SK-N-SH (cell line): ENCODE data around the gene DPP10. TPM values are rescaled to one million over a fixed set of nuclear protein-coding genes. Genes with fewer than 3 reads are reported as not detected.

Source experiments
- CTCF ChIA-PET: fragments of 300-600, 350-600 bp; formaldehyde crosslinking; extraction: SDS; loops from one replicate; lab custom pipeline; 2021; lab: Yijun Ruan, JAX
- POLR2A ChIA-PET: fragments of 350-600 bp; sonication (Branson Sonifier 250); formaldehyde crosslinking; extraction: SDS; loops from one replicate; lab custom pipeline; 2020; ENCODE audit warnings: antibody characterized with exemption, inconsistent platforms; lab: Yijun Ruan, JAX
- DNase-seq: peaks from one replicate; pipeline ENCODE4 v3.0.0; 2012
- H2AFZ ChIP-seq: fragments of 200-600 bp; sonication (generic); 2 replicates; pipeline ENCODE4 v1.8.1; 2016; ENCODE audit warnings: antibody characterized with exemption, mild to moderate bottlenecking, low read depth
- H3F3A ChIP-seq: fragments of 200-600 bp; sonication (generic); replicated peaks from 2 replicates; pipeline ENCODE3; 2016; ENCODE audit warnings: antibody characterized with exemption, mild to moderate bottlenecking; ENCODE audit not compliant: insufficient read depth
- H3K27ac ChIP-seq, 2 experiments: fragments of 200-500 bp in 1 of 2; fragments of 200-600 bp in 1 of 2; sonication (Bioruptor generic) in 1 of 2; sonication (generic), shearing (Covaris generic) in 1 of 2; 2 replicates each; pipeline versions ENCODE4 v1.5.1 to v1.6.1; 2014 to 2016; ENCODE audit warnings: low read depth in 2 of 2, inconsistent platforms in 1 of 2, low read length in 1 of 2, mild to moderate bottlenecking in 1 of 2, mixed read lengths in 1 of 2
- H3K27me3 ChIP-seq: fragments of 200-600 bp; sonication (generic), shearing (Covaris generic); 2 replicates; pipeline ENCODE4 v1.6.1; 2016; ENCODE audit warnings: mixed run types; ENCODE audit not compliant: insufficient read depth
- H3K36me3 ChIP-seq, 2 experiments: fragments of 200-500 bp in 1 of 2; fragments of 200-600 bp in 1 of 2; sonication (Bioruptor generic) in 1 of 2; sonication (generic) in 1 of 2; replicated peaks in 1 of 2; 2 replicates each; pipeline versions ENCODE3 to v1.5.1; 2014 to 2016; ENCODE audit warnings: low read length in 1 of 2, mild to moderate bottlenecking in 1 of 2; ENCODE audit not compliant: insufficient read depth in 2 of 2, control insufficient read depth in 1 of 2
- H3K4me1 ChIP-seq, 2 experiments: fragments of 200-500 bp in 1 of 2; fragments of 200-600 bp in 1 of 2; sonication (Bioruptor generic) in 1 of 2; sonication (generic), shearing (Covaris generic) in 1 of 2; 2 replicates each; pipeline versions ENCODE4 v1.5.1 to v1.6.1; 2014 to 2016; ENCODE audit warnings: low read depth in 1 of 2, low read length in 1 of 2, mixed run types in 1 of 2; ENCODE audit not compliant: insufficient read depth in 2 of 2, control insufficient read depth in 1 of 2
- H3K4me2 ChIP-seq: fragments of 200-600 bp; sonication (generic), shearing (Covaris generic); 2 replicates; pipeline ENCODE4 v1.6.1; 2017; ENCODE audit warnings: mixed run types
- H3K4me3 ChIP-seq, 2 experiments: fragments of 200-500 bp in 1 of 2; fragments of 200-600 bp in 1 of 2; sonication (Bioruptor generic) in 1 of 2; sonication (generic), shearing (Covaris generic) in 1 of 2; 2 replicates each; pipeline versions ENCODE4 v1.5.1 to v1.8.1; 2014 to 2016; ENCODE audit warnings: low read depth in 2 of 2, inconsistent platforms in 1 of 2, low read length in 1 of 2, mild to moderate bottlenecking in 1 of 2, mixed read lengths in 1 of 2, moderate library complexity in 1 of 2
- H3K79me2 ChIP-seq: fragments of 200-600 bp; sonication (generic); 2 replicates; pipeline ENCODE4 v1.8.1; 2017; ENCODE audit warnings: mild to moderate bottlenecking; ENCODE audit not compliant: insufficient read depth
- H3K9ac ChIP-seq: fragments of 200-600 bp; sonication (generic); 2 replicates; pipeline ENCODE4 v1.6.1; 2017; ENCODE audit warnings: mixed run types
- H3K9me2 ChIP-seq: fragments of 200-600 bp; sonication (generic); 2 replicates; pipeline ENCODE4 v1.6.1; 2017; ENCODE audit warnings: mixed run types
- H3K9me3 ChIP-seq: fragments of 200-600 bp; sonication (generic); 2 replicates; pipeline ENCODE4 v1.6.1; 2017; ENCODE audit warnings: mixed run types, mild to moderate bottlenecking, moderate library complexity
- H4K20me1 ChIP-seq: fragments of 200-600 bp; sonication (generic); 2 replicates; pipeline ENCODE4 v1.6.1; 2017; ENCODE audit warnings: mild to moderate bottlenecking, mixed run types; ENCODE audit not compliant: insufficient read depth
- ELF1 ChIP-seq: IDR thresholded peaks from 2 replicates; pipeline ENCODE4 v1.4.0; 2012
- EP300 ChIP-seq, 2 experiments: IDR thresholded peaks; 2 replicates each; pipeline versions ENCODE4 v1.4.0 to v1.6.1; 2012; ENCODE audit warnings: borderline replicate concordance in 1 of 2, low read depth in 1 of 2, low read length in 1 of 2
- EZH2phosphoT487 ChIP-seq: fragments of 200-600 bp; sonication (generic); IDR thresholded peaks from 2 replicates; pipeline ENCODE4 v1.6.1; 2017; ENCODE audit warnings: low read depth, mixed run types, mild to moderate bottlenecking, antibody characterized with exemption, moderate library complexity, borderline replicate concordance
- FOXJ3 ChIP-seq: sonication (generic); formaldehyde crosslinking; IDR thresholded peaks from 2 replicates; pipeline ENCODE4 v1.5.1; 2020; ENCODE audit warnings: mild to moderate bottlenecking, missing genetic modification reagents
- GABPA ChIP-seq: IDR thresholded peaks from 2 replicates; pipeline ENCODE4 v1.4.0; 2012; ENCODE audit warnings: low read depth, mild to moderate bottlenecking
- MXI1 ChIP-seq: IDR thresholded peaks from 2 replicates; pipeline ENCODE4 v1.6.1; 2012; ENCODE audit warnings: mild to moderate bottlenecking, low read depth, low read length, improper control_type of control experiment
- NRF1 ChIP-seq: IDR thresholded peaks from 2 replicates; pipeline ENCODE4 v1.6.1; 2012; ENCODE audit warnings: low read depth, mild to moderate bottlenecking, low read length
- POLR2AphosphoS5 ChIP-seq: IDR thresholded peaks from 2 replicates; pipeline ENCODE4 v1.6.1; 2012; ENCODE audit warnings: low read depth, low read length
- RAD21 ChIP-seq: IDR thresholded peaks from 2 replicates; pipeline ENCODE4 v1.6.1; 2012; ENCODE audit warnings: mild to moderate bottlenecking, low read length
- RCOR1 ChIP-seq: fragments of 150-350 bp; IDR thresholded peaks from 2 replicates; pipeline ENCODE4 v1.6.1; 2017; ENCODE audit warnings: antibody characterized with exemption, low read length
- RFX5 ChIP-seq: IDR thresholded peaks from 2 replicates; pipeline ENCODE4 v1.6.1; 2012; ENCODE audit warnings: mild to moderate bottlenecking, improper control_type of control experiment, low read length
- RXRA ChIP-seq: IDR thresholded peaks from 2 replicates; pipeline ENCODE4 v1.4.0; 2012; ENCODE audit warnings: low read depth, mild to moderate bottlenecking, borderline replicate concordance
- SIN3A ChIP-seq: IDR thresholded peaks from 2 replicates; pipeline ENCODE4 v1.6.1; 2012; ENCODE audit warnings: low read depth, mild to moderate bottlenecking, low read length, moderate library complexity, borderline replicate concordance
- SMC3 ChIP-seq: IDR thresholded peaks from 2 replicates; pipeline ENCODE4 v1.6.1; 2012; ENCODE audit warnings: low read depth, low read length, improper control_type of control experiment
- TAF1 ChIP-seq: IDR thresholded peaks from 2 replicates; pipeline ENCODE4 v1.6.1; 2012; ENCODE audit warnings: low read depth, mild to moderate bottlenecking, low read length, moderate library complexity, borderline replicate concordance
- TCF12 ChIP-seq: IDR thresholded peaks from 2 replicates; pipeline ENCODE4 v1.4.0; 2012
- TEAD4 ChIP-seq: IDR thresholded peaks from 2 replicates; pipeline ENCODE4 v1.4.0; 2012; ENCODE audit warnings: mild to moderate bottlenecking, borderline replicate concordance; ENCODE audit not compliant: insufficient read depth
- USF2 ChIP-seq: fragments of 150-350 bp; IDR thresholded peaks from 2 replicates; pipeline ENCODE4 v1.6.1; 2017; ENCODE audit warnings: antibody characterized with exemption, low read length, low read depth, borderline replicate concordance
- WGBS: methylation state at CpG from one replicate; pipeline ENCODE4 v1.1.6; 2017; ENCODE audit warnings: low lambda C conversion rate; 5-methylcytosine and 5-hydroxymethylcytosine counted together
- polyA plus RNA-seq, 3 experiments: library from polyadenylated mRNA; depleted of rRNA; stranded (reverse); fragments of >200 nt; gene quantifications; 2 replicates each; pipeline ENCODE4 v1.2.3, GENCODE V29; 2012
- TF ChIP-seq, protein P1 (sequence below): IDR thresholded peaks from 2 replicates; pipeline ENCODE4; 2012

Gene DPP10
- polyA plus RNA-seq, 1 of the 3 experiments (the other 2 are of a cell fraction), result not detected

DNA sequence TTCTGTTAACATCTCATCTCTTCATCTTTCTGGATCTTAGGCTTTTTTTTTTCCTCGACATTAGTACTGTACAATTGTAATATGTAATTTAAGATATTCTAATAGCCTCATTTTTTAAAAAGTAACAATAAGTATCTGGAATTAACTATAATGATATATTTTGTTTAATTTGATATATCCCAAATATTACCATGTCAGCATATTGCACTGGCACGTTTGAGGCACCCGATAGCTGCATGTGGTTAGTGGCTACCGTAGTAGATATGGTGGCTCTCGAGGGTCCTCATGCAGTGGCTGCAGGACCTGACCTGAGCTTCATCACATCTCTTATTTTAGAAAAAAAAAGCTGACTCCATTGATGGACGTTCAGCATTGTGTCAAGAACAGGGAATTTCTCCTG, 371.9 kb downstream of the DPP10 start:
- no peaks in the 10 kb centered on the region for H3K9me3 ChIP-seq
- no peaks in the 10 kb centered on the region for H3K79me2 ChIP-seq
- H3K9ac ChIP-seq, result no peak overlapping the region
- no peaks in the 10 kb centered on the region for H4K20me1 ChIP-seq
- DNase-seq, result no peak
- TF ChIP-seq TEAD4 (no peak), MXI1 (no peak), NRF1 (no peak), SIN3A (no peak), SMC3 (no peak), POLR2AphosphoS5 (no peak), TCF12 (no peak), GABPA (no peak), ELF1 (no peak), RFX5 (no peak), EP300 (IDR thresholded peaks at IDR 0.05; ENCODE audit: borderline replicate concordance in 1 of 2, low read depth in 1 of 2, low read length in 1 of 2) (no peak), RAD21 (no peak), FOXJ3 (CRISPR knock-in tag) (no peak), TAF1 (no peak), USF2 (no peak), EZH2phosphoT487 (no peak)
- TF ChIP-seq, protein P1, sequence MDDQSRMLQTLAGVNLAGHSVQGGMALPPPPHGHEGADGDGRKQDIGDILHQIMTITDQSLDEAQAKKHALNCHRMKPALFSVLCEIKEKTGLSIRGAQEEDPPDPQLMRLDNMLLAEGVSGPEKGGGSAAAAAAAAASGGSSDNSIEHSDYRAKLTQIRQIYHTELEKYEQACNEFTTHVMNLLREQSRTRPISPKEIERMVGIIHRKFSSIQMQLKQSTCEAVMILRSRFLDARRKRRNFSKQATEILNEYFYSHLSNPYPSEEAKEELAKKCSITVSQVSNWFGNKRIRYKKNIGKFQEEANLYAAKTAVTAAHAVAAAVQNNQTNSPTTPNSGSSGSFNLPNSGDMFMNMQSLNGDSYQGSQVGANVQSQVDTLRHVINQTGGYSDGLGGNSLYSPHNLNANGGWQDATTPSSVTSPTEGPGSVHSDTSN, result no peak
- ChIA-PET POLR2A (no interaction called here), CTCF (no interaction called here)
- H3K27me3 ChIP-seq, result no peaks in the 10 kb centered on the region
- no peak overlapping the region for H3K27ac ChIP-seq
- H3K4me1 ChIP-seq, result no peaks in the 10 kb centered on the region
- H3K4me3 ChIP-seq, result no peak overlapping the region
- no peaks in the 10 kb centered on the region for H3F3A ChIP-seq
- H2AFZ ChIP-seq, result no peak overlapping the region
- no peak overlapping the region for H3K4me2 ChIP-seq
- no peaks in the 10 kb centered on the region for H3K36me3 ChIP-seq
- 13% methylated on average over 6 of the region's 6 CpGs for WGBS
- H3K9me2 ChIP-seq, result no peaks in the 10 kb centered on the region

- H3K79me2 ChIP-seq, result no peaks in the 10 kb centered on the region
- no peak overlapping the region for H3K4me2 ChIP-seq
- DNase-seq, result no peak
- no peak overlapping the region for H2AFZ ChIP-seq
- H4K20me1 ChIP-seq, result no peaks in the 10 kb centered on the region
- WGBS, result 0% methylated on average over 3 of the region's 3 CpGs
- no peaks in the 10 kb centered on the region for H3K27me3 ChIP-seq
- TF ChIP-seq NRF1 (no peak), EZH2phosphoT487 (no peak), RCOR1 (no peak), RXRA (no peak)
- no peak overlapping the region for H3K9ac ChIP-seq
- H3K9me3 ChIP-seq, result no peaks in the 10 kb centered on the region
- H3K9me2 ChIP-seq, result no peaks in the 10 kb centered on the region
- no peaks in the 10 kb centered on the region for H3F3A ChIP-seq
- no peaks in the 10 kb centered on the region for H3K36me3 ChIP-seq
- POLR2A ChIA-PET, result no interaction called here
- H3K27ac ChIP-seq, result no peak overlapping the region
- H3K4me3 ChIP-seq, result no peak overlapping the region
- H3K4me1 ChIP-seq, result no peaks in the 10 kb centered on the region
- CTCF ChIA-PET, result no interaction called here
Measured at GRCh38 chr2:114821055-114821454, 378.6 kb downstream of the DPP10 start.
